Measurements from ENCODE around the gene FDXR.

The FDXR gene

GRCh38 chr17:74860229-74860871 is 12.4 kb downstream of the FDXR start:
- H3K27me3 ChIP-seq (ENCODE audit: low read depth, low read length): peaks cover 36% of the 10 kb centered on the region
- no peak overlapping the region for H3K27ac ChIP-seq (ENCODE audit: low read length)
- H3K4me1 ChIP-seq (ENCODE audit: control insufficient read depth in 1 of 2, insufficient read depth in 2 of 2, low read length in 2 of 2): peaks cover 0 to 27% of the 10 kb centered on the region in 2 donors
- H3K36me3 ChIP-seq (ENCODE audit: control insufficient read depth in 1 of 2, insufficient read depth in 2 of 2, low read length in 2 of 2): no peaks in the 10 kb centered on the region
- no peaks in the 10 kb centered on the region for H3K9me3 ChIP-seq (ENCODE audit: control insufficient read depth in 1 of 2, low read length in 2 of 2)
- peak overlapping the region in 1 of 2 donors; percentile 51 for H3K4me3 ChIP-seq (ENCODE audit: low read depth in 1 of 2, low read length in 2 of 2)

- Histone ChIP-seq H3K27me3 (ENCODE audit: low read depth, low read length) (peaks cover 42% of the 10 kb centered on the region), H3K36me3 (ENCODE audit: control insufficient read depth in 1 of 2, insufficient read depth in 2 of 2, low read length in 2 of 2) (no peaks in the 10 kb centered on the region), H3K4me1 (ENCODE audit: control insufficient read depth in 1 of 2, insufficient read depth in 2 of 2, low read length in 2 of 2) (peaks cover 0 to 27% of the 10 kb centered on the region in 2 donors), H3K27ac (ENCODE audit: low read length) (no peak within 1 kb of the TSS), H3K9me3 (ENCODE audit: control insufficient read depth in 1 of 2, low read length in 2 of 2) (no peaks in the 10 kb centered on the region), H3K4me3 (ENCODE audit: low read depth in 1 of 2, low read length in 2 of 2) (peak within 1 kb of the TSS in 1 of 2 donors; percentile 51)
These were observed 13.2 kb downstream of the FDXR start, which contains the start of gene GRIN2C for GRCh38 chr17:74859459-74860228. Gene GRIN2C, minus strand, starts transcription at chr17:74859885. Its CDS starts 4,793 bp downstream, at chr17:74855092.

- Histone ChIP-seq H3K27me3 (ENCODE audit: low read depth, low read length) (peaks cover 45% of the 10 kb centered on the region), H3K9me3 (ENCODE audit: control insufficient read depth in 1 of 2, low read length in 2 of 2) (no peaks in the 10 kb centered on the region), H3K27ac (ENCODE audit: low read length) (no peak overlapping the region), H3K4me1 (ENCODE audit: control insufficient read depth in 1 of 2, insufficient read depth in 2 of 2, low read length in 2 of 2) (peaks cover 0 to 27% of the 10 kb centered on the region in 2 donors), H3K36me3 (ENCODE audit: control insufficient read depth in 1 of 2, insufficient read depth in 2 of 2, low read length in 2 of 2) (no peaks in the 10 kb centered on the region), H3K4me3 (ENCODE audit: low read depth in 1 of 2, low read length in 2 of 2) (no peak overlapping the region)
These were observed 13.9 kb downstream of the FDXR start for GRCh38 chr17:74858672-74859458.

- no peaks in the 10 kb centered on the region for H3K36me3 ChIP-seq (ENCODE audit: control insufficient read depth in 1 of 2, insufficient read depth in 2 of 2, low read length in 2 of 2)
- H3K4me3 ChIP-seq (ENCODE audit: low read depth in 1 of 2, low read length in 2 of 2): no peak overlapping the region
- H3K27me3 ChIP-seq (ENCODE audit: low read depth, low read length): peaks cover 57% of the 10 kb centered on the region
- no peak overlapping the region for H3K27ac ChIP-seq (ENCODE audit: low read length)
- peaks cover 0 to 36% of the 10 kb centered on the region in 2 donors for H3K4me1 ChIP-seq (ENCODE audit: control insufficient read depth in 1 of 2, insufficient read depth in 2 of 2, low read length in 2 of 2)
- no peaks in the 10 kb centered on the region for H3K9me3 ChIP-seq (ENCODE audit: control insufficient read depth in 1 of 2, low read length in 2 of 2)
These were observed 15.6 kb downstream of the FDXR start for GRCh38 chr17:74857191-74857590.

GRCh38 chr17:74856112-74856511 is 16.7 kb downstream of the FDXR start:
- H3K27me3 ChIP-seq (ENCODE audit: low read depth, low read length): peaks cover 59% of the 10 kb centered on the region
- H3K4me3 ChIP-seq (ENCODE audit: low read depth in 1 of 2, low read length in 2 of 2): no peak overlapping the region
- peaks cover 0 to 29% of the 10 kb centered on the region in 2 donors for H3K4me1 ChIP-seq (ENCODE audit: control insufficient read depth in 1 of 2, insufficient read depth in 2 of 2, low read length in 2 of 2)
- no peak overlapping the region for H3K27ac ChIP-seq (ENCODE audit: low read length)
- H3K36me3 ChIP-seq (ENCODE audit: control insufficient read depth in 1 of 2, insufficient read depth in 2 of 2, low read length in 2 of 2): no peaks in the 10 kb centered on the region
- no peaks in the 10 kb centered on the region for H3K9me3 ChIP-seq (ENCODE audit: control insufficient read depth in 1 of 2, low read length in 2 of 2)

DNA sequence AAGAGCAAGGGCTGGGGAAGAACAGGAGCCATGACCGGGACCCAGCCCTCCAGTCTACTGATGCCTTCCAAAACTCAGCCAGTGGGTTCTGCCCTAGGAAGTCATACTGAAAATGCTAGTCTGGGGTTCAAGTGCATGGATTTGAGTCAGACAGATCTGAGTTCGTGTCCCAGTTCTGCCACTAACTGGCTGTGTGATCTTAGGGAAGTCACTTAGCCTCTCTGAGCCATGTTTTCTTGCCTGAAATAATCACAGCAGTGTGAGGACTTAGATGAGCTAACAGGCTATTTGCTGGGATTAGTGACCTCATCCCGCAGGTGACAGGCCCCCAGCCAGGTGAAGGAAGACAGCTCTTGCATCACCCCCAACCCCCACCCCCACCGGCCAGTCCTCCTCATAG is 17.5 kb downstream of the FDXR start:
- Histone ChIP-seq H3K27ac (ENCODE audit: low read length) (no peak overlapping the region), H3K9me3 (ENCODE audit: control insufficient read depth in 1 of 2, low read length in 2 of 2) (no peaks in the 10 kb centered on the region), H3K4me1 (ENCODE audit: control insufficient read depth in 1 of 2, insufficient read depth in 2 of 2, low read length in 2 of 2) (peaks cover 0 to 21% of the 10 kb centered on the region in 2 donors), H3K36me3 (ENCODE audit: control insufficient read depth in 1 of 2, insufficient read depth in 2 of 2, low read length in 2 of 2) (no peaks in the 10 kb centered on the region), H3K27me3 (ENCODE audit: low read depth, low read length) (peaks cover 52% of the 10 kb centered on the region), H3K4me3 (ENCODE audit: low read depth in 1 of 2, low read length in 2 of 2) (no peak overlapping the region)

DNA sequence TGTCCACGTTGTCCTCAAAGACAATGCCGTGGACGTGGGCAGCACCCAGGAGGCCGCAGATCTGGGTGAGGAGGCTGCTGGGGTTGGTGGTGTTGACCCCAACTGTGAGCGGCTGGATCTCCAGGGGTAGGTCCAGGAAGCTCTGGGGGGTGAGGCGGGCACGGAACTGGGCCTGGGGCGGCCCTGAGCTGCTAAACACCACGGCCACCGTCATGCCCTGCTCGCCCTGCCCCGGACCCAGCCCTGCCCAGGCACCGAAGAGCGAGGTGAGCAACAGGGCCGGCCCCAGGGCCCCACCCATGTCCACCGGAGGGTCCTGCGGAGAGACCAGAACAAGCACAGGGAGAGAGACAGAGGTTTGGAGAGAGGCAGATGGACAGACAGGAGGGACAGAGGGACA is 18.0 kb downstream of the FDXR start:
- Histone ChIP-seq H3K27me3 (ENCODE audit: low read depth, low read length) (peaks cover 48% of the 10 kb centered on the region), H3K4me1 (ENCODE audit: control insufficient read depth in 1 of 2, insufficient read depth in 2 of 2, low read length in 2 of 2) (peaks cover 0 to 16% of the 10 kb centered on the region in 2 donors), H3K9me3 (ENCODE audit: control insufficient read depth in 1 of 2, low read length in 2 of 2) (no peaks in the 10 kb centered on the region), H3K4me3 (ENCODE audit: low read depth in 1 of 2, low read length in 2 of 2) (no peak overlapping the region), H3K27ac (ENCODE audit: low read length) (no peak overlapping the region), H3K36me3 (ENCODE audit: control insufficient read depth in 1 of 2, insufficient read depth in 2 of 2, low read length in 2 of 2) (no peaks in the 10 kb centered on the region)

- peaks cover 39% of the 10 kb centered on the region for H3K27me3 ChIP-seq (ENCODE audit: low read depth, low read length)
- H3K27ac ChIP-seq (ENCODE audit: low read length): no peak overlapping the region
- no peaks in the 10 kb centered on the region for H3K9me3 ChIP-seq (ENCODE audit: control insufficient read depth in 1 of 2, low read length in 2 of 2)
- H3K36me3 ChIP-seq (ENCODE audit: control insufficient read depth in 1 of 2, insufficient read depth in 2 of 2, low read length in 2 of 2): no peaks in the 10 kb centered on the region
- no peak overlapping the region for H3K4me3 ChIP-seq (ENCODE audit: low read depth in 1 of 2, low read length in 2 of 2)
- H3K4me1 ChIP-seq (ENCODE audit: control insufficient read depth in 1 of 2, insufficient read depth in 2 of 2, low read length in 2 of 2): peaks cover 0 to 12% of the 10 kb centered on the region in 2 donors
These were observed 19.1 kb downstream of the FDXR start for GRCh38 chr17:74853669-74854068.

DNA sequence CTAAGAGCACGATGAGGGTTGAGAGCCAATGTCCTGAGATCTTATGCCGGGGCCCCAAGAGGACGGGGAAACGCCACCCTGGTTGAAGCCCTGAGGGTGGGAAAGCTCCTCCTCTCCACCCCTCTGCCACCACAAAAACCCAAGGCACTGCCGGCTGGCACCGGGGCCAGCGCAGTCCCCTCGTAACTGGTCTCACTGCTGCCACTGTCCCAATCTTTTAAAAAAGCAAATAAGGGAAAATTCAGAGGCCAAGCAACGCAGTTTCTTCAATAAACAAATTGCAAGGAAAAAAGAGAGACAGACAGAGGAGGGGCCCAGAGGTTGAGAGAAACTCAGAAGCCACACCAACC is 19.8 kb downstream of the FDXR start:
- H3K4me3 ChIP-seq (ENCODE audit: low read depth in 1 of 2, low read length in 2 of 2): no peak overlapping the region
- H3K27me3 ChIP-seq (ENCODE audit: low read depth, low read length): peaks cover 38% of the 10 kb centered on the region
- H3K36me3 ChIP-seq (ENCODE audit: control insufficient read depth in 1 of 2, insufficient read depth in 2 of 2, low read length in 2 of 2): no peaks in the 10 kb centered on the region
- H3K4me1 ChIP-seq (ENCODE audit: control insufficient read depth in 1 of 2, insufficient read depth in 2 of 2, low read length in 2 of 2): peaks cover 0 to 12% of the 10 kb centered on the region in 2 donors
- H3K9me3 ChIP-seq (ENCODE audit: control insufficient read depth in 1 of 2, low read length in 2 of 2): no peaks in the 10 kb centered on the region
- no peak overlapping the region for H3K27ac ChIP-seq (ENCODE audit: low read length)

DNA sequence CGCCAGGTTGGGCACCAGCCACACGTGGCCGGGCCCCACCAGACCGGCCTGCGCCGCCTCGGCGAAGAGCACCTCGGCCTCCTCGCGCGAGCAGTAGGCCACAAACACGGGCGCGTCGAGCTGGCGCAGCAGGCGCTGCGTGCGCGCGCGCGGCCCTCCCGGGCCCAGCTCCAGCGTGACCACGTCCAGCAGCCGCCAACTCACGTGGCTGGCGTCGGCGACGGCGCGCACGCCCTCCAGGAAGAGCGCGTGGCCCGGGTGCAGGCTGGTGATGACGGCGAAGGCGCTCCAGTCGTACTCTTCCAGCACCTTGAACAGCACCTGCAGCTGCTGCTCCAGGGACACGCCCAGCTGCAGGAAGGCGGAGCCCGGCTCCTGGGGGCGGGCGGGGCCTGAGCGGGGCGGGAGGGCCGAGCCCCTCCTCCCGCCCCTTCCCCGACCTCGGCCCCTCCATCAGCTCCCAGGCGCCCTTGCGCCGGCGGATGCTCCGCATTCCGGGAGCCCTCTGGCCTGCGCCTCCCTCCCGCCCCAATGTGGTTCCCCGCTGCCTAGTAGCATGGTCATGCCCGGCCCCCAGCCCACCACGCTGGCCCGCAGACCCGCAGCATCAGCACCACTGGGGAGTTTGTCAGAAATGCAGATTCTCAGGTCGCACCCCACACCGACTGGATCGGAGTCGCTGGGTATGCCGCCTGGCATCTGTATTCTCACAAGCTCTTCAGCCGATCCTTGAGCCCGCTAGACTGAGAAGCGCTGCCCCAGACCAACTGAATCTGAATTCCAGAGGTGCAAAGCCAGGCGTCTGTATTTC is 20.4 kb downstream of the FDXR start:
- H3K27ac ChIP-seq (ENCODE audit: low read length): no peak overlapping the region
- no peaks in the 10 kb centered on the region for H3K9me3 ChIP-seq (ENCODE audit: control insufficient read depth in 1 of 2, low read length in 2 of 2)
- H3K4me1 ChIP-seq (ENCODE audit: control insufficient read depth in 1 of 2, insufficient read depth in 2 of 2, low read length in 2 of 2): peaks cover 0 to 12% of the 10 kb centered on the region in 2 donors
- peak overlapping the region in 1 of 2 donors; percentile 19 for H3K4me3 ChIP-seq (ENCODE audit: low read depth in 1 of 2, low read length in 2 of 2)
- peaks cover 38% of the 10 kb centered on the region for H3K27me3 ChIP-seq (ENCODE audit: low read depth, low read length)
- no peaks in the 10 kb centered on the region for H3K36me3 ChIP-seq (ENCODE audit: control insufficient read depth in 1 of 2, insufficient read depth in 2 of 2, low read length in 2 of 2)
